Measurements from ENCODE around the gene ENOSF1. TPM values are rescaled to one million over a fixed set of nuclear protein-coding genes. Genes with fewer than 3 reads are reported as not detected.
"Not testable (repeated sequence)": the region's sequence is repeated elsewhere in the genome, so short reads cannot be mapped to it uniquely, and the experiment has no call there.

ENOSF1 gene, protein sequence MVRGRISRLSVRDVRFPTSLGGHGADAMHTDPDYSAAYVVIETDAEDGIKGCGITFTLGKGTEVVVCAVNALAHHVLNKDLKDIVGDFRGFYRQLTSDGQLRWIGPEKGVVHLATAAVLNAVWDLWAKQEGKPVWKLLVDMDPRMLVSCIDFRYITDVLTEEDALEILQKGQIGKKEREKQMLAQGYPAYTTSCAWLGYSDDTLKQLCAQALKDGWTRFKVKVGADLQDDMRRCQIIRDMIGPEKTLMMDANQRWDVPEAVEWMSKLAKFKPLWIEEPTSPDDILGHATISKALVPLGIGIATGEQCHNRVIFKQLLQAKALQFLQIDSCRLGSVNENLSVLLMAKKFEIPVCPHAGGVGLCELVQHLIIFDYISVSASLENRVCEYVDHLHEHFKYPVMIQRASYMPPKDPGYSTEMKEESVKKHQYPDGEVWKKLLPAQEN
- 10 to 100 TPM; 44.5 to 97.3 (median 74.2) TPM for total RNA-seq

DNA sequence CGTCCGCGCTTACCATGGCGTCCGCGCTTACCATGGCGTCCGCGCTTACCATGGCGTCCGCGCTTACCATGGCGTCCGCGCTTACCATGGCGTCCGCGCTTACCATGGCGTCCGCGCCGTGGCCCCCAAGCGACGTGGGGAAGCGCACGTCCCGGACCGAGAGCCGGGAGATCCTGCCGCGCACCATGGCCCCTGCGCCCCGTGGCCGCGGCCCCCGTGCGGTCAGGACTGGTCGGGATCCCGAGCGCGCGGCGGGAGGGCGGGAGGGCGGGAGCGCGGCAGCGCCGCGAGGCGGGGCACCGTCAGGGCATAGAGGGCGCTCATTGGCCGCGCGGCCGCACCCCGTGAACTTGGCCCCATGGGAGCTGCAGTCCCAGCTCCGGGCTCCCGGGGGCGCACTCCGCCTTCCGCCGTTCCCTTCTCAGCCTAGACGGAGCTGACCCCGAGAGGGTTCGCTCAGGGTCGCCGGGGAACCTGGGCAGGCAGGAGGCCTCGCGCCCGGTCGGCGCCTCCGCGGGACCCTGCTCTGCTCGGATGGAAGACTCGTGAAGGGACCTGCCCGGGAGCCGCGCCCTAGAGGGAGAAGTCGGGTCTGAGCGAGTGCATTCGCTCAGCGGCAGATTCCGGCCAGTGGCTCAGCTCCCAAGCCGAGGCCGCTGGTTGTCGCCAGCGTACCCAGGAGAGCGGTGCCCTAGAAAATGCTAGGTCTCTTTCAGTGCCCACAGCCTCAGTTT, at the start of gene ENOSF1:
Gene ENOSF1, minus strand, starts transcription at position 230 of the 734 bp plus-strand sequence. Its CDS starts 43 bp downstream, at position 187.
- Histone ChIP-seq H3K27me3 (no peaks in the 10 kb centered on the region), H3K4me1 (peaks cover 0 to 19% (median 6%) of the 10 kb centered on the region in 4 donors), H3K27ac (peak within 1 kb of the TSS; percentile 80 to 91 (median 90)), H3K9me3 (no peaks in the 10 kb centered on the region), H3K36me3 (no peaks in the 10 kb centered on the region), H3K4me3 (peak within 1 kb of the TSS; percentile 49 to 73 (median 60))
- in situ Hi-C loops (cut with MboI; ENCODE audit: low pct_ligation_motif_present in 1 of 4, low pct_unique_long_range_greater_than_20kb in 1 of 4, low sequenced_read_pairs in 3 of 4) (no loop called here), intact Hi-C loops (cut with DNase I; ENCODE audit: low total_unique reads) (no loop called here)
- TF ChIP-seq POLR2AphosphoS5 (IDR thresholded peaks at IDR 0.05) = peak; percentile 45 to 72 (median 68)
- no peak for TF ChIP-seq EP300 (IDR thresholded peaks at IDR 0.05; ENCODE audit: low read depth)
- peak; percentile 38 for TF ChIP-seq POLR2A (IDR thresholded peaks at IDR 0.05)
- TF ChIP-seq, protein P1, sequence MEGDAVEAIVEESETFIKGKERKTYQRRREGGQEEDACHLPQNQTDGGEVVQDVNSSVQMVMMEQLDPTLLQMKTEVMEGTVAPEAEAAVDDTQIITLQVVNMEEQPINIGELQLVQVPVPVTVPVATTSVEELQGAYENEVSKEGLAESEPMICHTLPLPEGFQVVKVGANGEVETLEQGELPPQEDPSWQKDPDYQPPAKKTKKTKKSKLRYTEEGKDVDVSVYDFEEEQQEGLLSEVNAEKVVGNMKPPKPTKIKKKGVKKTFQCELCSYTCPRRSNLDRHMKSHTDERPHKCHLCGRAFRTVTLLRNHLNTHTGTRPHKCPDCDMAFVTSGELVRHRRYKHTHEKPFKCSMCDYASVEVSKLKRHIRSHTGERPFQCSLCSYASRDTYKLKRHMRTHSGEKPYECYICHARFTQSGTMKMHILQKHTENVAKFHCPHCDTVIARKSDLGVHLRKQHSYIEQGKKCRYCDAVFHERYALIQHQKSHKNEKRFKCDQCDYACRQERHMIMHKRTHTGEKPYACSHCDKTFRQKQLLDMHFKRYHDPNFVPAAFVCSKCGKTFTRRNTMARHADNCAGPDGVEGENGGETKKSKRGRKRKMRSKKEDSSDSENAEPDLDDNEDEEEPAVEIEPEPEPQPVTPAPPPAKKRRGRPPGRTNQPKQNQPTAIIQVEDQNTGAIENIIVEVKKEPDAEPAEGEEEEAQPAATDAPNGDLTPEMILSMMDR (IDR thresholded peaks at IDR 0.05) = peak; percentile 73 to 95 (median 88)
- DNase-seq = peak; percentile 93
- WGBS, 2 donors (ENCODE audit: low coverage in 1 of 2) = 9% methylated on average over 52 of the region's 91 CpGs; no CpG with 5 or more reads in 1 of the 2 donors

DNA sequence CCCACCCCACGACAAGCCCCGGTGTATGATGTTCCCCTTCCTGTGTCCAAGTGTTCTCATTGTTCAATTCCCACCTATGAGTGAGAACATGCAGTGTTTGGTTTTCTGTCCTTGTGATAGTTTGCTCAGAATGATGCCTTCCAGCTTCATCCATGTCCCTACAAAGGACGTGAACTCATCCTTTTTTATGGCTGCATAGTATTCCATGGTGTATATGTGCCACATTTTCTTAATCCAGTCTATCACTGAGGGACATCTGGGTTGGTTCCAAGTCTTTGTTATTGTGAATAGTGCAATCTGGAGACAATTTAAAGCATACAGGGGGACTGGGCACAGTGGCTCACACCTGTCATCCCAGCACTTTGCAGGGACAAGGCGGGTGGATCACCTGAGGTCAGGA, 47.4 kb upstream of the ENOSF1 start:
- H3K36me3 ChIP-seq; H3K27ac ChIP-seq; H3K9me3 ChIP-seq; H3K4me3 ChIP-seq; intact Hi-C loops (cut with DNase I; ENCODE audit: low total_unique reads); in situ Hi-C loops (cut with MboI; ENCODE audit: low pct_ligation_motif_present in 1 of 4, low pct_unique_long_range_greater_than_20kb in 1 of 4, low sequenced_read_pairs in 3 of 4); DNase-seq; H3K27me3 ChIP-seq; H3K4me1 ChIP-seq: not testable (repeated sequence)
- WGBS, 2 donors (ENCODE audit: low coverage in 1 of 2) = 94 to 100% methylated on average over 3 to 4 of the region's 4 CpGs

DNA sequence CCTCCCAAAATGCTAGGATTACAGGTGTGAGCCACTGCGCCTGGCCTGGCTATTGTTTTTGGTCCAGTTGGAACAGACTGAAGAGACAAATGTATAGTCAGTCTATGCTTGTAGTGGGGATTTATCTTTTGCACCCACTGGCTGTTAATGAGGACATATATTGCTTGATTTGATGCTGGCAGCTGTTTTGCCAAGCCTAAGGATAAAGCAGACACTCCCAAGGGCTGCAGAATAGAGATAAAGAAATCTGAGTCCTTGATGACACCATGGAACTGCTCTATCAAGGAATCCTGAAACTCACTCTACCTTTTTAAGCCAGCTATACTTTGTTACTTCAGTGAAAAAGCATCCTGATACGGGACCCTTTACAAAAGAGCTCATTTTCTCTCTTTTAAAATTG, 43.1 kb upstream of the ENOSF1 start:
- Histone ChIP-seq H3K36me3 (no peaks in the 10 kb centered on the region), H3K27ac (no peak overlapping the region), H3K4me1 (no peaks in the 10 kb centered on the region), H3K27me3 (no peaks in the 10 kb centered on the region), H3K9me3 (no peaks in the 10 kb centered on the region), H3K4me3 (no peak overlapping the region)
- intact Hi-C loops (cut with DNase I; ENCODE audit: low total_unique reads) = no loop called here
- WGBS, 2 donors (ENCODE audit: low coverage in 1 of 2) = 36 to 72% methylated on average over 1 to 2 of the region's 2 CpGs
- no peak for TF ChIP-seq EP300 (IDR thresholded peaks at IDR 0.05; ENCODE audit: low read depth)
- no peak for TF ChIP-seq POLR2AphosphoS5 (IDR thresholded peaks at IDR 0.05)
- TF ChIP-seq, protein P1 (IDR thresholded peaks at IDR 0.05) = no peak
- no peak for TF ChIP-seq POLR2A (IDR thresholded peaks at IDR 0.05)
- DNase-seq = no peak
- in situ Hi-C loops (cut with MboI; ENCODE audit: low pct_ligation_motif_present in 1 of 4, low pct_unique_long_range_greater_than_20kb in 1 of 4, low sequenced_read_pairs in 3 of 4) = no loop called here

DNA sequence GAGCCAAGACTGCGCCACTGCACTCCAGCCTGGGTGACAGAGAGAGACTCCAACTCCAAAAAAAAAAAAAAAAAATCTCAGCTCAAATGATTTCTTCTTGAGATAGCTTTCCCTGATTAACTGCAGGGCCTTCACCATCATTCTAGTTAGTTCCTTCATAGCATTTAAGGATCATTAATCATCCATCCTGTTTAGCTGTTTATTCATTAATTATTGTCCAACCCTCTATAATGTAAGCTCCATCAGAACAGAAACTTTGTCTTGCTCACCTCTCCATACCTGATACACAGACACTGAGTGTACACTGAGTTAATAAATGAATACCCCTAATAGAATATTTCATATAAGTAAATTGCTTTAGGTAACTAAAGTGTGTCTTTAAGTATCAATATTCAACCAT, 42.2 kb upstream of the ENOSF1 start:
- Histone ChIP-seq H3K9me3 (no peaks in the 10 kb centered on the region), H3K27me3 (no peaks in the 10 kb centered on the region), H3K4me3 (no peak overlapping the region), H3K4me1 (no peaks in the 10 kb centered on the region), H3K27ac (no peak overlapping the region), H3K36me3 (no peaks in the 10 kb centered on the region)
- TF ChIP-seq POLR2AphosphoS5 (IDR thresholded peaks at IDR 0.05) = no peak
- TF ChIP-seq, protein P1 (IDR thresholded peaks at IDR 0.05) = no peak
- TF ChIP-seq POLR2A (IDR thresholded peaks at IDR 0.05) = no peak
- TF ChIP-seq EP300 (IDR thresholded peaks at IDR 0.05; ENCODE audit: low read depth) = no peak
- in situ Hi-C loops (cut with MboI; ENCODE audit: low pct_ligation_motif_present in 1 of 4, low pct_unique_long_range_greater_than_20kb in 1 of 4, low sequenced_read_pairs in 3 of 4) (no loop called here), intact Hi-C loops (cut with DNase I; ENCODE audit: low total_unique reads) (no loop called here)
- 92 to 100% methylated on average over 1 of the region's 1 CpG for WGBS, 2 donors (ENCODE audit: low coverage in 1 of 2)
- no peak for DNase-seq

All from transverse colon (tissue), 4 donors.